GM19455 (cell line): ENCODE measurements around the gene NOXO1.

Source experiments
- ATAC-seq: cut with Tn5 transposase; IDR thresholded peaks from one replicate; pipeline ENCODE4 v1.9.1; 2021; ENCODE audit not compliant: unreplicated experiment

Gene NOXO1

DNA sequence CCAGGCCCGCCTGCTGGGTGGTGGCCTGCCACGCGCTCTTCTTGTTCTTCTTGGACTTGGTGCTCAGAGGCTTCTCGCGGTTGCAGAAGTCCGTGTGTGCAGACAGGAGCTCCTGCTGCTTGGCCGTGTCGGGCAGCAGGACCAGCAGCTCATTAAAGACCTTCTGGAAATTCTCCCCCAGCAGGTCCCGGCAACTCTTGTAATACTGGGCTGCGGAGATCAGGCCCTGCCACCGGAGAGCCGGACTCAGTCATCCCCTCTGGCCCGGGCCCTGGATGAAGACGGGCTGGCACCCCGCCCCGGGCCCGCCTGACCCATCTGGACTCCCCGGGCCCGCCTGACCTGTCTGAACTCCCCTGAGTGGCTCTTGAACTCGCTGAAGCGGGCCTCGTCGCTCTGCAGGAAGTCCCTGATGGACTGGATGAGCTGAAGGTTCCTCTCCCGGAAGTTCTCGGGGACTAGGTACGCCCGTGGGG lies 17.1 kb upstream of the NOXO1 start:
- ATAC-seq: no peak

GRCh38 chr16:1997494-1998359 lies 16.5 kb upstream of the NOXO1 start:
- no peak for ATAC-seq

GRCh38 chr16:1993731-1994131 lies 12.5 kb upstream of the NOXO1 start:
- ATAC-seq: no peak

GRCh38 chr16:1992704-1993317 lies 11.5 kb upstream of the NOXO1 start:
- no peak for ATAC-seq

GRCh38 chr16:1991948-1992703 lies 10.9 kb upstream of the NOXO1 start:
- no peak for ATAC-seq

DNA sequence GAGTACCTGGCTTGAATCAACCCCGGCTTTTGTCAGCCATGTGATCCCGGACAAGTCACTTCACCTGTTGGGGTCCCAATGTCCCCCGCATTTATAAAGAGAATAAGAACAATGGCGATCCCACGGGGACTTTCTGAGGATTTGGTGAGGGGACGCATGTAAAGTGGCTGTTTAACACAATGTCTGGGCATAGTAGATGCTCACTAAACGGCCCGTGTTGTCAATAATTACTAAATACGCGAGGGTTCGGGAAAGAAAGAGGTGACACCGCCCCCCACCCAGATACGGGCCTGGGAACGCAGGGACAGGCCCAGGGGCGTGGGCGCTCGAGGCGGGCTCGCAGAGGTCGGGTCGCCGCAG lies 10.3 kb upstream of the NOXO1 start:
- no peak for ATAC-seq

- no peak for ATAC-seq
These were observed 9.9 kb upstream of the NOXO1 start for GRCh38 chr16:1991135-1991551.

GRCh38 chr16:1990351-1991134 lies 9.3 kb upstream of the NOXO1 start:
- no peak for ATAC-seq

DNA sequence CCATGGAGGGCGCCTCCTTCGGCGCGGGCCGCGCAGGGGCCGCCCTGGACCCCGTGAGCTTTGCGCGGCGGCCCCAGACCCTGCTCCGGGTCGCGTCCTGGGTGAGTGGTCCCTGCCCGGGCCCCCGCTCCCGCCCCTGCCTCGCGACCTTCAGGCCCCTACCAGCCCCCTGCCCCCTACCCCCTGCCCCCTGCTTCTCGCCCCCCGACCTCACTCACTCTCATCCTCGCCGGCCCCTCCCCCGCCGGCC lies 8.8 kb upstream of the NOXO1 start:
- no peak for ATAC-seq

DNA sequence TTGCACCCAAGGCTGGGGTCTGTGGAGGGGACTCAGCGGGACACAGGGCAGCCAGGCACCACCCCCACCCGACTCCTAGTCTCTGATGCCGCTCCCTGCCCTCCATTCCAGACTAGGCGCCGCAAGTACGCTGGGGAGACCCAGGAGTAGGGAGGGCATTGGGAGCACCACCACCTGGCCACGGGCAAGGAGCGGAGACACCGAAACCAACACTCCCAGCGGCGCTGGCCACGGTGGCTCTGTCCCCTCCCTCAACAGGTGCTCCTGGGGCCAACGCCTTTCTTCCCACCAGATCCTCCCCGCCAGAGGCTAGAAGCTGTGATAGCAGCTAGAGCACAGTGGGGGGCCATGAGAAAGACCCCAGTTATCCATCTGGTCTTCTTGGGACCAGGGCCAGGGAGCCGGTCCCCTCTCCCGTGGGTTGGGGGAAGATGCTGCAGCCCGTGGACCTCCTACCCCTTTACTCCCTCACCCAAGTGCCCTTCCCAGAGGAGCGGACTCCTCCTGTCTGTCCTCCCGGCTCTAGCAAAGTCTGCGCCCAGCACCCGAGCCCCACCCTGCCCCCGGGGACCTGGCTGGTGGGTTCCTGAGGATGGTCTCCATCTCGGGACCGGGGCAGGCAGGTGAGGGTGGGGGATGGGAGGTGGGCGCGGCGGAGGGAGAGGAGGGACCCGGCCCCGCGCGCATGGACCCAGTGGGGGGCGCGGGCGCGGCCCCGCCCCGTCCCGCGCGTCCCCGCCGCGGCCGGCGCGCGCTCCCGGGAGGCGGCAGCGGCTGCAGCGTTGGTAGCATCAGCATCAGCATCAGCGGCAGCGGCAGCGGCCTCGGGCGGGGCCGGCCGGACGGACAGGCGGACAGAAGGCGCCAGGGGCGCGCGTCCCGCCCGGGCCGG lies 8.2 kb upstream of the NOXO1 start, which contains the start of gene SYNGR3:
Gene SYNGR3, plus strand, starts transcription at position 762 of the 892 bp plus-strand sequence. CDS start 133 bp downstream, outside the sequence.
- no peak for ATAC-seq

- no peak for ATAC-seq
These were observed 5.9 kb upstream of the NOXO1 start for GRCh38 chr16:1987198-1987597.

DNA sequence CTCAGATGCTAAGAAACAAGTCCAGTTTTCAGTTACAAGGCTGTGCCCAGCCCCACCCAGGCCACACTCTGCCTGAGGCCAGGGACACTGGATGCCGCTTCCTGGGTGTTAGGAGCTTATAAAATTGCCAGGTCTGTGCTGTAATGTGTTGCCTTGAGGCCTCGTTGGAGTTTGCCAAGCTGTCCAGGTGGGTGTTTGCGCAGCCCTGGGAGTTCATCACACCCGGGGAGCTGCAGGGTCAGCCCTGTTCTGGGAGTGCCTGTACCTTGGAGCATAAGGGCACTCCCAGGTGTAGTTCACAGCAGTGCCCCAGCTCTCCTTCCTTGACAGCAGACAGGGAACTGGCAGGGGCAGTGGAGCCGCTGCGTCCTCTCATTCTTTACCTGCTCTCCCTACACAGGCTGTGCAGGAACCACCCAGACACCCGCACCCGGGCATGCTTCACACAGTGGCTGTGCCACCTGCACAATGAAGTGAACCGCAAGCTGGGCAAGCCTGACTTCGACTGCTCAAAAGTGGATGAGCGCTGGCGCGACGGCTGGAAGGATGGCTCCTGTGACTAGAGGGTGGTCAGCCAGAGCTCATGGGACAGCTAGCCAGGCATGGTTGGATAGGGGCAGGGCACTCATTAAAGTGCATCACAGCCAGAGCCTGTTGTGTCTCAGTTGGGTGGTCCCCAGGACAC lies 4.3 kb upstream of the NOXO1 start:
- ATAC-seq: no peak

GRCh38 chr16:1984347-1985225 lies 3.3 kb upstream of the NOXO1 start:
- ATAC-seq: no peak

GRCh38 chr16:1983544-1984346 lies 2.5 kb upstream of the NOXO1 start, which contains the start of gene GFER:
GFER (plus strand) TSS chr16:1984193; CDS start chr16:1984219, 26 bp downstream.
- peak; percentile 67 for ATAC-seq

DNA sequence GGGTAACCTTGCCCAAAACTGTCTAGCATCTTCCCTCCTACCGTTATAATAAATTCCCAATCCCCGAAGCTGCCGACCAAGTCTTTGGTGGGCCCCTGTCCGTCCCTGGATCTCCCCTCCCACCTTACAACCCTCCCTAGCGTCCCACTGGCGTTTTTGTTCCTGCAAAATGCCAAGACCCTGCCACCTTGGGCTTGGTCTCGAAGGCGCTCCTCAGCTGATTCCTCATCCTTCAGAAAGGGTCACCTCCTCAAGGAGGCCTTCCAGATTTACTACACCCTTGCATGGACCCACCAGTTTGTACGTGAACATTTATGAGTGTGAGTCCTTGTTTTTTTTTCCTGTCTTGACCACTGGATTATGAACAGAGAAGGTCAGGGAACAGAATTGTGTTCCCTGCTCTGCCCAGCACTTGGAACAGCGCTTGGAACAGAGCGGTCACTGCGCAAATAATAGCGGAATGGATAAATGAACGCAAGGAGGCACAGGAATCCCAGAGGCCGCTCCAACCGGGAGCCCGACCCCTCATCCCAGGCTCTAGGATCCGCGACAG lies 1.8 kb upstream of the NOXO1 start:
- ATAC-seq: no peak

- ATAC-seq: no peak
These were observed 754 bp upstream of the NOXO1 start for GRCh38 chr16:1982013-1982433.

DNA sequence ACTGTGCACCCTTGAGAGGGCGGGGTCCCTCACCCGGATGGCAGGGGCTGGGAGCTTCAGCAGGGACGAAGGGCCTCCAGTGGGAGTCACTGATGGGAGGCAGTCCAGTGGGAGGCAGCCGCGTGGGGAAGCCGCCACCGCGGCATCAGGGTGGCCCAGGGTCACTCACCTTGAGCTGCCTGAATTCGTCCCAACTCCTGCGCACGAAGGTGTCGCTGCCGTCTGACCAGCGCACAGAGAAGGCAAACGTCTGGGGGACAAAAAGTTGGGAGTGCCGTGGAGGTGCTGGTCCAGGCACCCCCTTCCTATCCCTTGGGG lies 540 bp downstream of the NOXO1 start:
- ATAC-seq: no peak
